ENCODE results near the gene LZTS2.
A peak's percentile ranks its signal among the peaks of the same experiment; 100 is the strongest.

Gene LZTS2

DNA sequence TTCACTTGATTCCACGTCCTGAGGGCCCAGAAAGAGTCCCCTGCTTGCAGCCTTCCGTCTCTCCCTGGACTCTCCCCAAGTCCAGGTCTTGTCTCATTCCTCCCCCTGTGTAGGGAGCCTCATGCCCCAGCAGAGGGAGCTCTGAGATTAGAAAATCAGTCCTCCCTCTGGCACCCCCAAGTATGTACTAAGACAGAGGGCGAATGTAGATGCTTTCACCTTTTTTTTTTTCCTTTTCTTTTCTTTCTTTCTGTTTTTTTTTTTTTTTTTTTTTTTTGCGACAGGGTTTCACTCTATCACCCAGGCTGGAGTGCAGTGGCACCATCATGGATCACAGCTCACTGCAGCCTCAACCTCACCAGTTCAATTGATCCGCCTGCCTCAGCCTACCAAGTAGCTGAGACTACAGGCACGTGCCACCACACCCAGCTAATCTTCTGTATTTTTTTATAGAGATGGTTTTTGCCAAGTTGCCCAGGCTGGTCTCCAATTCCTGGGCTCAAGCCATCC is 41.7 kb downstream of the LZTS2 start (continued):
- TF ChIP-seq, protein P1, sequence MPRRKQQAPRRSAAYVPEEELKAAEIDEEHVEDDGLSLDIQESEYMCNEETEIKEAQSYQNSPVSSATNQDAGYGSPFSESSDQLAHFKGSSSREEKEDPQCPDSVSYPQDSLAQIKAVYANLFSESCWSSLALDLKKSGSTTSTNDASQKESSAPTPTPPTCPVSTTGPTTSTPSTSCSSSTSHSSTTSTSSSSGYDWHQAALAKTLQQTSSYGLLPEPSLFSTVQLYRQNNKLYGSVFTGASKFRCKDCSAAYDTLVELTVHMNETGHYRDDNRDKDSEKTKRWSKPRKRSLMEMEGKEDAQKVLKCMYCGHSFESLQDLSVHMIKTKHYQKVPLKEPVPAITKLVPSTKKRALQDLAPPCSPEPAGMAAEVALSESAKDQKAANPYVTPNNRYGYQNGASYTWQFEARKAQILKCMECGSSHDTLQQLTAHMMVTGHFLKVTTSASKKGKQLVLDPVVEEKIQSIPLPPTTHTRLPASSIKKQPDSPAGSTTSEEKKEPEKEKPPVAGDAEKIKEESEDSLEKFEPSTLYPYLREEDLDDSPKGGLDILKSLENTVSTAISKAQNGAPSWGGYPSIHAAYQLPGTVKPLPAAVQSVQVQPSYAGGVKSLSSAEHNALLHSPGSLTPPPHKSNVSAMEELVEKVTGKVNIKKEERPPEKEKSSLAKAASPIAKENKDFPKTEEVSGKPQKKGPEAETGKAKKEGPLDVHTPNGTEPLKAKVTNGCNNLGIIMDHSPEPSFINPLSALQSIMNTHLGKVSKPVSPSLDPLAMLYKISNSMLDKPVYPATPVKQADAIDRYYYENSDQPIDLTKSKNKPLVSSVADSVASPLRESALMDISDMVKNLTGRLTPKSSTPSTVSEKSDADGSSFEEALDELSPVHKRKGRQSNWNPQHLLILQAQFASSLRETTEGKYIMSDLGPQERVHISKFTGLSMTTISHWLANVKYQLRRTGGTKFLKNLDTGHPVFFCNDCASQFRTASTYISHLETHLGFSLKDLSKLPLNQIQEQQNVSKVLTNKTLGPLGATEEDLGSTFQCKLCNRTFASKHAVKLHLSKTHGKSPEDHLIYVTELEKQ (tag by site-specific recombination; IDR thresholded peaks at IDR 0.05; ENCODE audit: borderline replicate concordance) = no peak
- TF ChIP-seq, protein P2, sequence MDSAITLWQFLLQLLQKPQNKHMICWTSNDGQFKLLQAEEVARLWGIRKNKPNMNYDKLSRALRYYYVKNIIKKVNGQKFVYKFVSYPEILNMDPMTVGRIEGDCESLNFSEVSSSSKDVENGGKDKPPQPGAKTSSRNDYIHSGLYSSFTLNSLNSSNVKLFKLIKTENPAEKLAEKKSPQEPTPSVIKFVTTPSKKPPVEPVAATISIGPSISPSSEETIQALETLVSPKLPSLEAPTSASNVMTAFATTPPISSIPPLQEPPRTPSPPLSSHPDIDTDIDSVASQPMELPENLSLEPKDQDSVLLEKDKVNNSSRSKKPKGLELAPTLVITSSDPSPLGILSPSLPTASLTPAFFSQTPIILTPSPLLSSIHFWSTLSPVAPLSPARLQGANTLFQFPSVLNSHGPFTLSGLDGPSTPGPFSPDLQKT (IDR thresholded peaks at IDR 0.05; ENCODE audit: borderline replicate concordance, low read depth, low read length) = no peak
- TF ChIP-seq ZFP41 (tag by site-specific recombination; IDR thresholded peaks at IDR 0.05; ENCODE audit: borderline replicate concordance) (no peak), ZNF701 (tag by site-specific recombination; IDR thresholded peaks at IDR 0.05) (no peak), ZNF530 (tag by site-specific recombination; IDR thresholded peaks at IDR 0.05; ENCODE audit: low read depth) (no peak), ZNF2 (tag by site-specific recombination; IDR thresholded peaks at IDR 0.05) (peak; percentile 66), ZNF433 (tag by site-specific recombination; IDR thresholded peaks at IDR 0.05; ENCODE audit: low read depth) (no peak), ZNF114 (tag by site-specific recombination; IDR thresholded peaks at IDR 0.05) (no peak), ZNF274 (IDR thresholded peaks at IDR 0.05; ENCODE audit: low read length) (no peak), ZNF274 (tag by site-specific recombination; IDR thresholded peaks at IDR 0.05; ENCODE audit: borderline replicate concordance) (no peak), ZNF629 (tag by site-specific recombination; IDR thresholded peaks at IDR 0.05) (peak; percentile 38; the same call in 1 of the 2 replicates), ZBTB8A (tag by site-specific recombination; IDR thresholded peaks at IDR 0.05) (peak; percentile 57), ZNF112 (tag by site-specific recombination; IDR thresholded peaks at IDR 0.05) (no peak), TRIM28 (IDR thresholded peaks at IDR 0.05; ENCODE audit: borderline replicate concordance, low read length) (no peak), YY1 (tag by site-specific recombination; IDR thresholded peaks at IDR 0.05) (no peak), GLIS1 (tag by site-specific recombination; IDR thresholded peaks at IDR 0.05) (peak; percentile 21; the same call in 1 of the 2 replicates), MZF1 (tag by site-specific recombination; IDR thresholded peaks at IDR 0.05; ENCODE audit: borderline replicate concordance) (no peak), ZNF843 (tag by site-specific recombination; IDR thresholded peaks at IDR 0.05) (no peak), ZNF214 (tag by site-specific recombination; IDR thresholded peaks at IDR 0.05; ENCODE audit: borderline replicate concordance) (no peak), ZNF202 (tag by site-specific recombination; IDR thresholded peaks at IDR 0.05; ENCODE audit: borderline replicate concordance) (no peak), SP2 (tag by site-specific recombination; IDR thresholded peaks at IDR 0.05) (no peak), ZNF132 (tag by site-specific recombination; IDR thresholded peaks at IDR 0.05; ENCODE audit: borderline replicate concordance) (no peak), ZNF157 (tag by site-specific recombination; IDR thresholded peaks at IDR 0.05) (no peak), ZBTB48 (tag by site-specific recombination; IDR thresholded peaks at IDR 0.05) (no peak), ZNF48 (tag by site-specific recombination; IDR thresholded peaks at IDR 0.05) (no peak), ZNF155 (tag by site-specific recombination; IDR thresholded peaks at IDR 0.05) (no peak), ZNF366 (tag by site-specific recombination; conservative IDR thresholded peaks at IDR 0.05) (peak; percentile 95), ZSCAN23 (tag by site-specific recombination; IDR thresholded peaks at IDR 0.05) (no peak)
- TF ChIP-seq, protein P3, sequence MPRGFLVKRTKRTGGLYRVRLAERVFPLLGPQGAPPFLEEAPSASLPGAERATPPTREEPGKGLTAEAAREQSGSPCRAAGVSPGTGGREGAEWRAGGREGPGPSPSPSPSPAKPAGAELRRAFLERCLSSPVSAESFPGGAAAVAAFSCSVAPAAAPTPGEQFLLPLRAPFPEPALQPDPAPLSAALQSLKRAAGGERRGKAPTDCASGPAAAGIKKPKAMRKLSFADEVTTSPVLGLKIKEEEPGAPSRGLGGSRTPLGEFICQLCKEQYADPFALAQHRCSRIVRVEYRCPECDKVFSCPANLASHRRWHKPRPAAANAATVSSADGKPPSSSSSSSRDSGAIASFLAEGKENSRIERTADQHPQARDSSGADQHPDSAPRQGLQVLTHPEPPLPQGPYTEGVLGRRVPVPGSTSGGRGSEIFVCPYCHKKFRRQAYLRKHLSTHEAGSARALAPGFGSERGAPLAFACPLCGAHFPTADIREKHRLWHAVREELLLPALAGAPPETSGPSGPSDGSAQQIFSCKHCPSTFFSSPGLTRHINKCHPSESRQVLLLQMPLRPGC (tag by site-specific recombination; IDR thresholded peaks at IDR 0.05) = no peak
- TF ChIP-seq, protein P4, sequence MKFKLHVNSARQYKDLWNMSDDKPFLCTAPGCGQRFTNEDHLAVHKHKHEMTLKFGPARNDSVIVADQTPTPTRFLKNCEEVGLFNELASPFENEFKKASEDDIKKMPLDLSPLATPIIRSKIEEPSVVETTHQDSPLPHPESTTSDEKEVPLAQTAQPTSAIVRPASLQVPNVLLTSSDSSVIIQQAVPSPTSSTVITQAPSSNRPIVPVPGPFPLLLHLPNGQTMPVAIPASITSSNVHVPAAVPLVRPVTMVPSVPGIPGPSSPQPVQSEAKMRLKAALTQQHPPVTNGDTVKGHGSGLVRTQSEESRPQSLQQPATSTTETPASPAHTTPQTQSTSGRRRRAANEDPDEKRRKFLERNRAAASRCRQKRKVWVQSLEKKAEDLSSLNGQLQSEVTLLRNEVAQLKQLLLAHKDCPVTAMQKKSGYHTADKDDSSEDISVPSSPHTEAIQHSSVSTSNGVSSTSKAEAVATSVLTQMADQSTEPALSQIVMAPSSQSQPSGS (tag by site-specific recombination; IDR thresholded peaks at IDR 0.05; ENCODE audit: low read depth) = no peak
- TF ChIP-seq, protein P5, sequence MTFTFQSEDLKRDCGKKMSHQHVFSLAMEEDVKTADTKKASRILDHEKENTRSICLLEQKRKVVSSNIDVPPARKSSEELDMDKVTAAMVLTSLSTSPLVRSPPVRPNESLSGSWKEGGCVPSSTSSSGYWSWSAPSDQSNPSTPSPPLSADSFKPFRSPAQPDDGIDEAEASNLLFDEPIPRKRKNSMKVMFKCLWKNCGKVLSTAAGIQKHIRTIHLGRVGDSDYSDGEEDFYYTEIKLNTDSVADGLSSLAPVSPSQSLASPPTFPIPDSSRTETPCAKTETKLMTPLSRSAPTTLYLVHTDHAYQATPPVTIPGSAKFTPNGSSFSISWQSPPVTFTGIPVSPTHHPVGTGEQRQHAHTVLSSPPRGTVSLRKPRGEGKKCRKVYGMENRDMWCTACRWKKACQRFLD (tag by site-specific recombination; IDR thresholded peaks at IDR 0.05) = no peak
